ENCODE measurements around the gene MRTFA. TPM values are rescaled to one million over a fixed set of nuclear protein-coding genes. Genes with fewer than 3 reads are reported as not detected.

MRTFA gene
- total RNA-seq, 1 donor from 2014 or later: 12.8 TPM

DNA sequence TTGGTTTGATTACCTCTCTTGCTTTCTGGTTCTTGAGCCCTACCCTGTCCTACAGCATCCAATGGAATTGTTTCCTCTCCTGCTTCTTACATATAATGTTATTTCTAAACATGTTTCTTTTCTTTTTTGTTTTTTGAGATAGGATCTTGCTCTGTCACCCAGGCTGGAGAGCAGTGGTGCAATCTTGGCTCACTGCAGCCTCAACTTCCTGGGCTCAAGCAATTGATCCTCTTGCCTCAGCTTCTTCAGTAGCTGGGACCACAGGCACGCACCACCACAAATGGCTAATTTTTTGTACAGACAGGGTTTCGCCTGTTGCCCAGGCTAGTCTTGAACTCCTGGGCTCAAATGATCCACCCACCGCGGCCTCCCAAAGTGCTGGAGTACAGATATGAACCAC is 160.2 kb downstream of the MRTFA start:
- ATAC-seq (no peak), DNase-seq (ENCODE audit: low spot score) (no peak)

DNA sequence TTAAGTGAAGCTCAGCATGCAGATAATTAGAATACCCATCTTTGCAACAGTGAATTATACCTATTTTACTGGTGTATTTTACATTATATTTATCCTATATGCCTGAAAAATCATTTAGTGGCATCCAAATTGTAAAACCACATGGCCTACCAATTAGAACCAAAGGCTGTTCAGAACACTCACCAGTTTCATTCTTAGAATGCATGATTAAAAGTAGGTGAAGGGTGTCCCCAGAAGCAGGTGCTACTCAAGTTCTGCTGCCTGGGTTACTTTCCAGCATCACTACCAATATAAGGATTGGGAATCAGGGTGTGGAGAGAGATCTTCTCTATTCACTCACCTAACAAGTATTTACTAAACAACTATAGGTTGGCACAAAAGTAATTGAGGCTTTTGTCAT is 162.8 kb downstream of the MRTFA start:
- DNase-seq (ENCODE audit: low spot score) (no peak), ATAC-seq (no peak)

DNA sequence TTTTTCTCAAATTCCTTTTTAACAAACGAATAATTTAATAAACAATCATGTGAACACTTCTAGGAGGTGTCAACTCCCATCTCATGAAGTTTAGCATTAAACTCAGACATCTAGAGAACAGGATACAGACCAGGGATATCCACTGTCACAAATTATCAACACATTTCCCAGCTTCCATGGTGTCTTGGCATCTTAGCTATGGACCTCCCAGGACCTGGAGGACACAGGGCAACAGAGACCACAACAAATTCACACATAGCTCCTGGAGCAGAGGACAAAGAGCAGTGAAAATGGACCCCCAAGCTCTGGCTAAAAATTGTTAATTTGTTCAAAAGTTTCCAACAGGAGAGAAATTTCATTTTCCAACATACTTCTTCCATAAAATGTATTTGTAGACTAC is 163.9 kb downstream of the MRTFA start:
- no peak for DNase-seq (ENCODE audit: low spot score)
- no peak for ATAC-seq

DNA sequence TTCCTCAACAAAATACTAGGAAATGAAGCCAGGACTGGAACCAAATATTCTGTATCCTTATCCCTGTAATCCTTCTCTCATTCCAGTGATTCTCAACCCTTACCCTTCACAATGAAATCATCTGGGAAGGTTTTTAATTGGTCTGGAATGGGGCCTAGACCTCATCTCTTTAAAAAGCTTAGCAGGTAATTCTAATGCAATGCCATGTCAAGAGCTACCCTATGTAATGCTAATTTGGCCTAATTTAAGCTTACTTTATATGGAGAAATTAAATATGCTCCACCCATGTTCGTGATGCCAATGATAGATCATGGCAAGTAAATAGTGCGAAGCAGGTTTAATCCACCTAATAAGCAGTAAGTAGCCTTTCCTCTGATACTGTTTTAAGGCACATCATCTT is 164.5 kb downstream of the MRTFA start:
- no peak for ATAC-seq

DNA sequence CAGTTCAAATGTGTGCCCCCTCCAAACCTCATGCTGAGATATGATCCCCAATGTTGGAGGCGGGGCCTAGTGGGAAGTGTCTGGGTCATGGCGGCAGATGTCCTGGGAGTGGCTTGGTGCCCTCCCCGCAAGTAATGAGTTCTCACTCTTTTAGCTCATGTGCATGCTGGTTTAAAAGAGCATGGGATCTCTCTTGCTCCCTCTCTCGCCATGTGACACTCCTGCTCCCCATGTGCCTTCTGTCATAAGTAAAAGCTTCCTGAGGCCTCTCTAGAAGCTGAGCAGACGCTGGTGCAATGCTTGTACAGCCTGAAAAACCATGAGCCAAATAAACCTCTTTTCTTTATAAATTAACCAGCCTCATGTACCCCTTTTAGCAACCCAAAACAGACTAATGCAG is 167.3 kb downstream of the MRTFA start:
- ATAC-seq (no peak), DNase-seq (ENCODE audit: low spot score) (no peak)

More for the DNA sequence above, 164.5 kb downstream of the MRTFA start:
- DNase-seq (ENCODE audit: low spot score): no peak

DNA sequence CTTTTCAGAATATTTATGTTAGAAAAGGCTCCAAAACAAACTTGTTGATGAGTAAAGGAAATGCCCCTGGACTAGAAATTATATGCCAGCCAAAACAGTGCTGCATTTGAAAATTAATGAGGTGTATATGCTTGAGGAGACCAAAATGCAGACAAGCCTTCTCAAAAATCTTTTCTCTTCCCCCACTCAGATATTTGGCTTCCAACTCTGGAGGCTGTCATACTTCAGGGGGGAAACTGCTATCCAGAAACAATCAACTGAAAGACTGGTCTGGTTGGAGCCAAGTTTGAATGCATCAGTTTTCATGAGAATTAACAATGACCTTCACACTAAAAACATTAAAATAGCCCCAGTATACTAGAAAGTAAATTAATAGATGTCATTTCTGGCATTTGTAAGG is 167.9 kb downstream of the MRTFA start:
- ATAC-seq (no peak), DNase-seq (ENCODE audit: low spot score) (no peak)

DNA sequence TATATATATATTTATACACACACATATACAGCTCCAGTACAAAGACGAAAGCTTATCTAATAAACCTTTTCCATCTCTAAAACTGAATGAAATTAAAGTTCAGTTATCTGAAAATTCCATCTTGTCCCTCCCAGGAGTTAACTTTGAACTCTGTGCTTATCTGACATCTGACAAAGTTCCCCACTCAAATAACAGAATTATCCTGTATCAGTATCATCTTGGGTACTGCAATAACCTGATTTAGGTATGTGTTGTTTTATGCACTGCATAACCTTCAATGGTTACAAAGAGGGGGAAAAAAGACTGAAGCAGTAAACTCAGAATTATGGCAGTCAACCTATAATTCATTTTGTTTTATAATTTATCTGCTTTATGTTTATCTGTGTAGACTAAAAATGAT is 169.5 kb downstream of the MRTFA start:
- DNase-seq (ENCODE audit: low spot score) (no peak), ATAC-seq (no peak)

DNA sequence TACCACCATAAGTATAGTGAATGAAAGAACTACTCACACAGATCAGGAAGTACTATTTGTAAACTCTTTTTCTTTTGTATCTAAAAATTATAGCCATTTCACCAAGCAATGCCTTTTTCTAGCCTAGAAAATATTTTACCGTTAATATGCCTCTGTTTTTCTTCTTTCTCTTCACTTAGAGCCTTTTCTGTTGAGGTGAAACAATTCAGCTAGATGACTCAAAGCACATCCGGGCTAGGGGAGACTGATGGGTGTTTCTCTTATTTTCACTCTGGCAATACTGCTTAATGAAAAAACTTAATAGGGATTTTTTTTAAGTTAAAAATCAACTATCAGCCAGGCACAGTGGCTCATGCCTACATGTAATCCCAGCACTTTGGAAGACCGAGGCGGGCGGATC is 172.8 kb downstream of the MRTFA start:
- DNase-seq (ENCODE audit: low spot score): no peak
- no peak for ATAC-seq

DNA sequence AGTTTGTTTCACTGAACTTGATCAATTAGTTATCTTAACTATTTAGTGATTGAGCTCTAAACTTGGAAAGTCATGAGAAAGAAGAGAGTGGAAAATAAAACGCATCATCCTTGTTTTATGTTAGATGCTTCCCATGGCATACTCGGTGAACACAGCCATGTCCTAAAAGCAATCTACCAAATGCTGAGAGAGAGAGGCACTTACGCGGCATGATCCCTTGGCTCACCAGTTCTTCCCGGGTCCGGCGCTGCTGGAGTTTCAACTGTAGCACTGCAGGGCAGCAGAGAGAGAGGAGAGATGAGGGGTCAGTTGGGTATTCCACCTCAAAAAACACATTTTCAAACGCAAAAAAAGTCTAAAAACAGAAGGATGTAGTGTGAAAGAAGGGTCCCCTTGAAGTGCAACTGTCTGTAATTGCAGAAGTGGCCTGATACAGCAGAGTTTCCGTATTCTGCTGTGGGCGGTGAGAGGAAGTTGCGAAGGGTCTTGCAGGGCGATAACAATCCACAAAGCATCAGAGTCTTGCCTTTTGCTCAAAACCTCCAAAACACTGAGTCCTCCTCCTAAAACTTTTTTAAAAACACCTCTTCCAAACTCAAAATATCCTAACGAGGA is 173.4 kb downstream of the MRTFA start:
- no peak for DNase-seq (ENCODE audit: low spot score)
- peak; percentile 42 for ATAC-seq

DNA sequence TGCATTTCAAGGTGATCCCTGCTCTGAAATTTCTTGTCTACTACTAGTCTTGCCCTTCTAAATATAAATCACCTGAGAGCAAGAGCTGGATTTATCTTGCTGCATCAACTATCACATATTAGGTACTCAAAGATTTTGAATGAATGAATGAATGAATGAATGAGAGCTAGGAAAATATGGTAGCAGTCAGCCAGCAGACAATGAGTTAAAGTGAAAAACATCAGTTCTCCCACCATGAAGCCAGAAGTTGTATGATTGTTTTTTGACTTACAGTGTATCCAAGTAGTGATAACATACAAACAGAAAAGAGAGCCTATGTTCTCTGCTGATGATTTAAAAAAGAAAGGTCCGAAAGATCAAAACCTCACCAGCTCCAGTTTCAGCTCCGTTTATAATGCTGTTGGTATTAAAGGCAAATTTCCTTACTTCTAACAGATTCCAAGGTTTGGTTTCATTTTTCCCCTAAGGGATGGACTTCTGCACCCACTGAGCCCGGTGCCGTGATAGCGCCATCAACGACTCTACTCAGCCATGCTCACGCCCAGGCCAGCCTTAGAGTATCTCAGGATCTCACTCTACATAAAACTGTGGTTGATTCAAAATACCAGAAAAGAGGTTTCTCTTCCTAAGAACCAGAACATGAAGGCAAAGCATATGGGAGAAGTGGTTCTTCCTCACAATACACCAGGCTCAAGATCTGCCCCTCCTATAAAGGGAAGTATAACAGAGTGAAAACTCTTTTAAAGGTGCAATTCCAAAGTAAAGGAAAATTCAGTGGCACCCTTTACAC is 174.1 kb downstream of the MRTFA start:
- no peak for DNase-seq (ENCODE audit: low spot score)

DNA sequence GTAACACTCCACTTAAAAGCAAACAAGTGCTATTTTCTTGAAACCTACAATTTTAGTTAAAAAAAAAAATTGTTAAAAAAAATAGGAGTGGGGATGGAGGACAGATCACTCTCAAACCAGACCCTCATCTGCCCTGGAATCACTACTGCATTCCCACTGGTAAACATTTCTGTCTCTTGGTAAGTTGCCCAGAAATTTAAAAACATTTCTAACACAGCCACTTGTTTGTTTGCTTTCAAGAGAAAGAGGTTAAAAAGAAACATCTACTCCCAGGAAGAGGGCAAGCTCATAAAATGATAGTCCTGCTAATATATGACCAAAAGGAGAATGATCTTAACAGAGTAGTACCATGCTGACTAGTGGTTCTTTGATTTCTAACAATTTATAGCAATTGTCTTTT is 182.8 kb downstream of the MRTFA start:
- ATAC-seq (no peak), DNase-seq (ENCODE audit: low spot score) (no peak)

More for the DNA sequence above, 174.1 kb downstream of the MRTFA start:
- ATAC-seq: peak; percentile 76

DNA sequence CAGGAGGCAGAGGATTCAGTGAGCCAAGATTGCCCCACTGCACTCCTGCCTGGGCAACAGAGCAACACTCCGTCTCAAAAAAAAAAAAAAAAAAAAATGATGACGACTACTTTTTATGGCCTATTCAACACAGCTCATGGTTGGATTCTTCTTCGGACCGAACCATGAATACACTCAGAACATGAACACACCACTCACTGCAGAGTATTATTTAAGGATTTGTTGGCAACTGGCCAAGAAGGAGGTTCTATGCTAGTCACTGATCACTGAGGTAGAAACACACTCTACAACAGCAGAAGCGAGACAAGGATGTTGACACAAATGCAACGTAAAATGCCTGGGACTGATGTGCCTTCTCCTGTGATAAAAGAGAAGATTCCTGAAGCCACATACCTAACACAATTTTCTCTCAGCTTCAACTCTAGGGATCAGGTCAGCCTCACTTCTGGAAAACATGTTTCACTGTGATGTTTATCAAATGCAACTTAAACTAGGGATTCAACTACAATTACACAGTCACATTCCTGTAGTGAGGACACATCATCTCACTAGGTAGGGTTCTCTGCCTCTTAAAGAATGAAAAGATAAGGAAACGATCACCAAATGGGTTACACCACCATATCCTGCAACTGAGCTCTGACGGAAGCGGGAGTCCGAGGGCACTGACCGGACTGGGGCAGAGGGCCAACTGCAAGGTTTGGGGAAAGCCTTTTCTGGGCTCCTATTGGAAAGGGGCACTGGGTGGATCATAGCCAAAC is 183.6 kb downstream of the MRTFA start:
- ATAC-seq: peak; percentile 37
- DNase-seq (ENCODE audit: low spot score): no peak

DNA sequence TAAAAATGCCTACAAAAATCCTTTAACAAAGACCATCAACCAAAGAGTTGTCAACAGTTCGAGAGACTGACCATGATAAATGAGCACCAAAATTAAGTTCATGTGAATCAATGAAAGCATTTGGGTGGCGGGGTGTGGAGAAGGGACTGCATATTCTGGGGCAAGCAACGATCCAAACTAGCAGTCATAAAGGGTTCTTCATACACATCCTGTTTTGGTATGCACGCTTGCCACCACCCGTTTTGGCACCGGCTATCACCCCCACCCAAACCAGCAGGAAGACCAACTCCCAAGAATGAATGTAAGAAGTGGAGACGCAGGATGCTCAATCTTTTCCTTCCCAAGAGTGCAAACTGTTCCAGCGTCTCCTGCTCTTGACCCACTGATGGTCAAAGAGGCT is 185.3 kb downstream of the MRTFA start:
- DNase-seq (ENCODE audit: low spot score) (no peak), ATAC-seq (no peak)

DNA sequence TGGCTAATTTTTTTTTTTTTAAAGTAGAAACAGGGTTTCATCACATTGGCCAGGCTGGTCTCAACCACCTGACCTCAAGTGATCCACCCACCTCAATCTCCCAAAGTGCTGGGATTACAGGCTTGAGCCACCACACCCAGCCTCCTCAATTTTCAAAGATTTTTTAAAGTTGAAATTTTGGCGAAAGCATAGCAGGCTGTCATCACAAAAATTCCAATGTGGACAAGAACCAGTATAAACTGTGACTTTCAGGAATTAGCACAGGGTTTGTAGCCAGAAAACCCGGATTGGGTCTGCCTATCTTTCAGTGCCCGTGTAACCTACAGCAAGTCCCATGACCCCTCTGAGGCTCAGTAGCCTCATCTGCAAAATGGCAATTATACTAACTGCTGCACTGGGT is 185.9 kb downstream of the MRTFA start:
- DNase-seq (ENCODE audit: low spot score) (no peak), ATAC-seq (no peak)

DNA sequence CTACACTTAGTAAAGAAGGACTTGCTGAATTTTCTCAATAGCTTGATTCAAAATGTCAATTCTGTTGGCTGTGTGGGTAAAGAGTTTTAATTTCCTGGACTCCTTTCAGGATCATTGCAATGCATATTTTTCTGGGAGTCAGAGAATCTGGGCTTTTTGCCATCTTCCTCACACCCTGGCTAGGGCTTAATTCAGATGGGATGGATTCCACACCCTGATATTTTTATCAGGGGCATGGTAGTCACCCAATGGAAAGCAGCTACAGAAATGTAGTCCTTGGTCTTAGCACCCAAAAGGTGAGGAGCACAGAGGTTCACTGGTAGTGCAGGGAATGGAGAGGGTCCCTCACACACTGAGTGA is 186.9 kb downstream of the MRTFA start:
- DNase-seq (ENCODE audit: low spot score) (no peak), ATAC-seq (no peak)

DNA sequence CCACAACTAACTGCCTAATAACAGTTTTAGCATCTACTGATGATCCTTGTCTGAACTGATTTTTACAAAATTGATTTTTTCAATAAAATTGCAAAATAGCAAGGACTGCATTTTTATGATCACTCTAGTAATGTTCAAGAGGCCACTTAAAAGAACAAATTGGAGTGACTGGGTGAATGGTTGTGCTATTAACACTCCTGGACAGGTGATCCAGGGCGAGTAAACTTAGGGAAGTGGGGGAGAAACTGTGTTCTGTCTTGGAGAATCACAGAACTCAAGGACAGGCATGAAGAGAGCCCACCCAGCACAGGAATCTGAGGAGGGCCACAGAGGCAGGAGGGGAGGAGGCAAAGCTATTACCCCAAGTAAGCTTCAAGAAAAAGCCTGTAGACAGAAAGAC is 190.3 kb downstream of the MRTFA start:
- ATAC-seq: no peak
- no peak for DNase-seq (ENCODE audit: low spot score)

DNA sequence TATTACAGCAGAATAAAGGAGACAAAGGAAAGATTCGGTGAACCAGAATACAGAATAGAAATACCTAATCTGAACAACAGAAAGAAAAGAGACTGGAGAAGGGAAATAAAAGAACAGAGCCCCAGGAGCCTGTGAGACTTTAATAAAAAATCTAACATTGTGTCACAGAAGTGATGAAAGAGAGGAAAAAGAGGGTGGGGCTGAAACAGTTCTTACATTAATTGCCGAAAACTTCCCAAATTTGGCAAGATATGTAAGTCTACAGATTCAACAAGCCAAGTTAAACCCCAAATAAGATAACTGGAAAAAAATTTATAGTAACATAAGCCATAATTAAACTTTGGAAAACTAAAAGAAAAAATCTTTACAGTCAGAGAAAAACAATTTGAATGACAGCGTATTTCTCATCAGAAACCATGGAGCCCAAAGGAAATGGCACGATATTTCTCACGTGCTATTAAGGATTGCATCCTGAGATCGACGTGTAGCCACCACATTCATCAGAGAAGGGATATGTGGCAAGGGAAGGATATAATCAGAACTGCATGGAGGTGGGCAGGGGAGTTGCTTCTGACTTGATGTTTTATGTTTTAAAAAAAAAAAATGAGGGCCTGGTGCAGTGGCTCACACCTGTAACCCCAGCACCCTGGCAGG is 192.2 kb downstream of the MRTFA start:
- ATAC-seq: no peak

DNA sequence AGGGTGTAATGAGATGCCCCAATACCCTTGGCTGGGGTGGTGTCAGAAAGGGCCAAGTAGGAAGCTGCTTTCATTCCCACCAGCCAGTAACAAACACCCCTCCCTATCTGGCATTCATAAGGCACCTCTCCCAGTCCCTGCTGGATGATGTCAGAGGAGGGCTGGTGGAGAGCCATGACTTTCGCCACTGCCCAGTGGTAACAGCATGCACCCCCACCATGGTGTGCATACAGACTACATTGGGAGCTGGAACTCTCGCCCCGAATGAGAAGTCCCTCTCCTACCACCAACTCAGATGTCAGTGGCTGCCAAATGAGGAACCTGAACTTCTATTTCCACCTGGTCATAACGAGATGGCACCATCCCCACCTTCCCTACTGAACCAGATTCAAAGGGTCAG is 192.8 kb downstream of the MRTFA start:
- DNase-seq (ENCODE audit: low spot score) (no peak), ATAC-seq (no peak)

More for the DNA sequence above, 192.2 kb downstream of the MRTFA start:
- DNase-seq (ENCODE audit: low spot score): no peak

DNA sequence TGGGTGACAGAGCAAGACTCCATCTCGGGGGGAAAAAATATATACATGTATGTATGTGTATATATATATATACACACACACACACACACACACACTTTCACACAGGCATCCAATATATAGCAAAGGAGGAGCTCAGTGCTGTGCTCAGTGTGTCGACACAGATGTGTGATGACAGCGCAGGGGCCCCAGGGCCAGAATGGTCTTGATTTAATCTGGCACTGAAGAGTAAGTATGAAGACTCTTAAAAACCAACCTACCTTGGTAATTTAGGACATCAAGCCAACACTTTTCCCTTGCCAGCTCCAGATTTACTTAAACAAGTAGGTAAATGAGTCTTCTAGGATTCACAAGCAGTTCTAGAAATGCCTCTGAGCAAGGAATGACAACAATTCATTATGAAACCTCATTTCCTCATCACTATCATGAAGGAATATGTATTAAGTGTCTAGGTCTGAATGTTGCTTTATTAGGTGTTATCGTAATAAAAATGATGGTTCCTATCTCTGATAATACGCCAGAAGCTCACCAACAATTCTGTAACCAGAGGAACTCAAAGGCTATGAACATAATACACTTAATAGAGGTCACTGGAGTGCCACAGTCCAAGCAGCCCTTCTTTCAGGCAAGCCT is 194.6 kb downstream of the MRTFA start:
- DNase-seq (ENCODE audit: low spot score): no peak
- ATAC-seq: no peak

DNA sequence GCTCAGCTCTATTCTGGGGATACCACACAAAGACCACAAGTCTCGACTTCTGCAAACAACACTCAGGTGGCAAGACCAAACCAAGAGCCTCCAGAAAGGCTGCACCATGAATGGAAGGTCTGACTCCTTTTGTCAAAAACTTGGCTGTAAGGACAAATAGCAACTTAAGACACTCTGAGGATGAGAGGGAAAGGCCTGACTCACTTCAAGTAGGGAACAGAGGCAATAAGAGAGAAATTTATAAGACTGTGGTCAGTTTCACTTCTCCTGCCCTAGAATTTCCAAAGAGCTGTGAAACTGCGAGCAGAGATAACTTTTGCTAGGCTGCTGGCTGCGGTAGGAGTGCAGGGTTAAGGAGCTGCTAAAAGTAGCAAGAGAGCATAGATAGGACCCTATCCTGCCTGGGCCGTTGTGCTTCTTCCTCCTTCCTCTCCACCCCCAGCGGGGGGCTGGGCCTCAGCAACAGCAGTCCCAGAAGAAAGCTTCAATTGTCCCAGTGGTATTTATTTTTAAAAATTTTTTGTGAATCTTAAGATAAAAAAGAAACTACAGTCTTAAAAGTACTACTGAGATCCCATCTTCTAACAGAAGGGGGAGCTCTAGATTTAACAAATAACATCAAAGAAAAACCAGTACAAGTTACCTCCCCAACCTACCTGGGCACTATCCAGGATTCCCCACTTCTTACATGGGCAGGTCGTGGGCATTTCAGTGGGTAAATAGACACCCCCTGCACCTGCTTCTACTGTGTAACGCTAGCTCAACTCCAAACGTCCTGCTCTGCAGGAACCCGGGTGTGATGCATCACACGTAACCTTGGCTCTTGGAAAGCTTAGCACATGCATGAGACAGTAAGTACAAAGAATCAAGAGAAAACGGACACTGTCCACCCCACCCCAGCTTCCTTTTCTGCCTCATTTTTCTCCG is 199.8 kb downstream of the MRTFA start:
- ATAC-seq (peak; percentile 78), DNase-seq (ENCODE audit: low spot score) (no peak)

All from left lobe of liver (tissue), 2 donors.